HUES48 (cell line): ENCODE measurements around the gene MUSTN1.

Experiments used
- H3K27ac ChIP-seq: one replicate; pipeline ENCODE4 v1.7.0; 2013; ENCODE audit warnings: low read depth, low read length, inconsistent platforms
- H3K27me3 ChIP-seq: 2 replicates; pipeline ENCODE4 v1.6.1; 2013; ENCODE audit warnings: mild to moderate bottlenecking, low read length; ENCODE audit not compliant: control insufficient read depth, insufficient read depth
- H3K36me3 ChIP-seq: 2 replicates; pipeline ENCODE4 v1.6.1; 2013; ENCODE audit warnings: low read length; ENCODE audit not compliant: control insufficient read depth, insufficient read depth
- H3K4me1 ChIP-seq: 2 replicates; pipeline ENCODE4 v1.6.1; 2013; ENCODE audit warnings: mild to moderate bottlenecking, low read length; ENCODE audit not compliant: control insufficient read depth, insufficient read depth
- H3K4me3 ChIP-seq: 2 replicates; pipeline ENCODE4 v1.5.1; 2013; ENCODE audit warnings: mild to moderate bottlenecking, low read depth, low read length
- H3K9ac ChIP-seq: 2 replicates; pipeline ENCODE4 v1.6.1; 2013; ENCODE audit warnings: mild to moderate bottlenecking, low read depth, low read length, moderate library complexity
- H3K9me3 ChIP-seq: 2 replicates; pipeline ENCODE4 v1.6.1; 2013; ENCODE audit warnings: low read length; ENCODE audit not compliant: control insufficient read depth, insufficient read depth

The MUSTN1 gene

GRCh38 chr3:52784931-52785590 is 49.8 kb downstream of the MUSTN1 start:
- no peak overlapping the region for H3K27ac ChIP-seq
- no peaks in the 10 kb centered on the region for H3K9me3 ChIP-seq
- H3K27me3 ChIP-seq: no peaks in the 10 kb centered on the region
- H3K4me1 ChIP-seq: no peaks in the 10 kb centered on the region
- H3K9ac ChIP-seq: no peak overlapping the region
- no peak overlapping the region for H3K4me3 ChIP-seq
- no peaks in the 10 kb centered on the region for H3K36me3 ChIP-seq

DNA sequence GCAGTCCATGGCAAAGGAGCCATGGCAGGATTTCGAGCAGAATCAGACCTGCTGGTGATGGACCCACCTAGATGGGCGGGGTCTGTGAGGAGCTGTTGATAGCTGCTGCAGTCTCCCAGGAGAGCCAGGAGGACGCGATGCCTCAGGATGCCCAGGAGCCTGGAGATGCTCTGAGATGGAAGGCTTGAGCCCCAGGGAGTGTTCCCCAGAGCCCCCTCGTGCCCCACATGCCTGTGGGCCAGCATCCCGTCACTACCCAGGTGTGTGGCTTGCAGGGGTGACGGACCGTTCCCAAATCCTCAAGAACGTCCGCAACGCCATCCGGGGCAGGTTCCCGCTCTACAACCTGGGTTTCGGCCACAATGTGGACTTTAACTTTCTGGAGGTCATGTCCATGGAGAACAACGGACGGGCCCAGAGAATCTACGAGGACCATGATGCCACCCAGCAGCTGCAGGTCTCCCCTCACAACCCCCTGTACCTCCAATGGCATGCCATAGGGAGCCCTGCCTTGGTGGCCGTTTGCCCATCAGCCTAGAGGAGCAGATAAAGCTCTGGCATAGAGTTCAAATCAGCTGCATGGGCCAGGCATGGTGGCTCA is 50.7 kb downstream of the MUSTN1 start:
- Histone ChIP-seq H3K36me3 (no peaks in the 10 kb centered on the region), H3K9ac (no peak overlapping the region), H3K27me3 (no peaks in the 10 kb centered on the region), H3K4me1 (no peaks in the 10 kb centered on the region), H3K27ac (no peak overlapping the region), H3K4me3 (no peak overlapping the region), H3K9me3 (no peaks in the 10 kb centered on the region)

DNA sequence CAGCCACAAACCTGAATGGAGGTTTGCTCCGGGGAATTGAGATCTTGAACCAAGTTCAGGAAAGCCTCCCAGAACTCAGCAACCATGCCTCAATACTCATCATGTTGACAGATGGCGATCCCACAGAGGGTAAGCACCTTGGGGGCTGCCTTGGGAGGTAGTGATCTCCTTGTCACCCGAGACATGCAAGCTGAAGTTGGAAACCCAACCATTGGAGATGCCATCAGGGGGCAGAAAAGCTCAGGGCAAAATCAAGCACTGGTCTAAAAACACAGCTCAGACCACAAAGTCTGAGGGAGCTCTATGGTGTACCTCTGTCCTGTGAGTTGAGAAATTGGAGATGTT is 51.6 kb downstream of the MUSTN1 start:
- Histone ChIP-seq H3K4me1 (no peaks in the 10 kb centered on the region), H3K27ac (no peak overlapping the region), H3K27me3 (no peaks in the 10 kb centered on the region), H3K36me3 (no peaks in the 10 kb centered on the region), H3K4me3 (no peak overlapping the region), H3K9ac (no peak overlapping the region), H3K9me3 (no peaks in the 10 kb centered on the region)
